ENCODE data around the gene FAM32A.

FAM32A gene

DNA sequence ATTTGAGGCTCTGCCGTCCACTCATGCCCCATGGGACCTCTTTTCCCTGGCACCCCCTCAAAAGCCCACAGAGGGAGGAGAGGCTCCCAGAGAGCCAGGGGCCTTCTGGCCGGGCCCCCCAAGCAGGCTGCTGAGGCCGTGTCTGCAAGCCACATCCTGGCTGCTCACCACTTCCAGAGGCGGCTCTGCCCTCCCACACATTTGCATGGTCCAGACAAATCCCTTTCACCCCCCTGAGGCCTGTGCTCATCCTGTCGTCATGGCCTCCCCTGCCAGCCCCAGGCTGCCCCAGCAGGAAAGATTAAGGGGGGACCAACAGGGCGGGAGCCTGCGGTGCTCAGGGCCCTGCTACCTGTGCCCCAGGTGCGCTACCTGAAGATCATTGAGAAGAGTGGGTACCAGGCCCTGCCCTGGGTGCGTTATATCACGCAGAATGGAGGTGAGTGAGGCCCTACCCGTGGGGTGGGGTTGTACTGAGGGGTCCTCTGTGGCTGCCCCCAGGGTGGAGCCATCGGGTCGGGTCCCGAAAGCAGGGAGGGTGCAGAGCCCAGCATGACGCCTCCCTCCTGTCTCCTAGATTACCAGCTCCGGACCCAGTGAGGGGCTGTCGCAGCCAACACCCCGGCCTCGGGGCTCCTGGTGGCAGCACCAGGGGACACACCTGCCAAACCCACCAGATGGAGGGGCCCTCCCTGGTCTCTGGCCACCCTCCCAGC lies 48.8 kb downstream of the FAM32A start:
- H3K4me3 ChIP-seq (ENCODE audit: control insufficient read depth, low read depth, low read length), result no peak overlapping the region
- TF ChIP-seq, protein P1, sequence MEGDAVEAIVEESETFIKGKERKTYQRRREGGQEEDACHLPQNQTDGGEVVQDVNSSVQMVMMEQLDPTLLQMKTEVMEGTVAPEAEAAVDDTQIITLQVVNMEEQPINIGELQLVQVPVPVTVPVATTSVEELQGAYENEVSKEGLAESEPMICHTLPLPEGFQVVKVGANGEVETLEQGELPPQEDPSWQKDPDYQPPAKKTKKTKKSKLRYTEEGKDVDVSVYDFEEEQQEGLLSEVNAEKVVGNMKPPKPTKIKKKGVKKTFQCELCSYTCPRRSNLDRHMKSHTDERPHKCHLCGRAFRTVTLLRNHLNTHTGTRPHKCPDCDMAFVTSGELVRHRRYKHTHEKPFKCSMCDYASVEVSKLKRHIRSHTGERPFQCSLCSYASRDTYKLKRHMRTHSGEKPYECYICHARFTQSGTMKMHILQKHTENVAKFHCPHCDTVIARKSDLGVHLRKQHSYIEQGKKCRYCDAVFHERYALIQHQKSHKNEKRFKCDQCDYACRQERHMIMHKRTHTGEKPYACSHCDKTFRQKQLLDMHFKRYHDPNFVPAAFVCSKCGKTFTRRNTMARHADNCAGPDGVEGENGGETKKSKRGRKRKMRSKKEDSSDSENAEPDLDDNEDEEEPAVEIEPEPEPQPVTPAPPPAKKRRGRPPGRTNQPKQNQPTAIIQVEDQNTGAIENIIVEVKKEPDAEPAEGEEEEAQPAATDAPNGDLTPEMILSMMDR (conservative IDR thresholded peaks at IDR 0.05; ENCODE audit: control insufficient read depth, insufficient read depth, low read depth, low read length), result no peak
- peak; percentile 16 for DNase-seq (ENCODE audit: low read depth)

DNA sequence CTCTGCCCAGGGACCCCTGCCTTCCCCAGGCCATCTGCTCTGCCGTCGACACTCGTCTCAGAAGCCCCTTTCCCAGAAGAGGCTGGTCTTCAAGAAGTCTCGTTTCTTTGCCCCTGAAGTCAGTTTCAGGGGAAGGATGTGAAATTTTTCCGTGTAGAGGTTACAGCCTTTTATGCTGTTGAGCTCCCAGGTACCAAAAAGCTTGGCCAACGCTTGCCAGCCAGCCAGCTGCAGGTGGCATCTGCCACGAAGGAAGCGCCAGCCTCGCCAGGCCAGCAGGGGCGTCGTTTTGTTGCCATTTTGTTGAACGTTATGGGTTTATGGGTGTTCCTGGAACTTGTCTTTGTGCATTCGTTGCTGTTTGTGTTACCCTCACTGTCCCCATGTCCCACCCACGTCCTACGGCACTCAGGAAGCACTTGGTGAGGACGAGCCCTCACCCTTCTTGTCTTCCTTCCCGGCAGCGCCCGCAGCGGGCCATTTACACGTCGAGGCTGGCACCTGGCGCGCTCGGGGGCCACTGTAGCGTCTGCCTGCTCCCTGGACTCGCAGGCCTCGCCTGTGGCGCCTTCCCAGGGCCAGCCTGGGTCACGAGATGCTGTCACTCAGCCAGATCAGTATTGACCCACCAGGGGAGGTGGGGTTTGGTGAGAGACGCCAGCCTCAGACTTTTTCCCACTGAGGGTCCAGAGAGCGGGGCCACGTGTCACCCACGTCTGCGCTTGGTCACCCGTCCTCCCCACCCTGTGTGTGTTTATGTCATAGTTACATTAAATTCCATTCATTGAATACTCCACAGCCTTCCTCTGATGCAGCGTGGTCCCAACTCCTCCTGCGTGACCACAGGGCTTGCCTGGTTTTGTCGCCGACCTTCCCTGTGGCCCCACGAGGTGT lies 49.6 kb downstream of the FAM32A start:
- DNase-seq (ENCODE audit: low read depth), result no peak
- no peak overlapping the region for H3K4me3 ChIP-seq (ENCODE audit: control insufficient read depth, low read depth, low read length)
- TF ChIP-seq, protein P1 (conservative IDR thresholded peaks at IDR 0.05; ENCODE audit: control insufficient read depth, insufficient read depth, low read depth, low read length), result no peak

DNA sequence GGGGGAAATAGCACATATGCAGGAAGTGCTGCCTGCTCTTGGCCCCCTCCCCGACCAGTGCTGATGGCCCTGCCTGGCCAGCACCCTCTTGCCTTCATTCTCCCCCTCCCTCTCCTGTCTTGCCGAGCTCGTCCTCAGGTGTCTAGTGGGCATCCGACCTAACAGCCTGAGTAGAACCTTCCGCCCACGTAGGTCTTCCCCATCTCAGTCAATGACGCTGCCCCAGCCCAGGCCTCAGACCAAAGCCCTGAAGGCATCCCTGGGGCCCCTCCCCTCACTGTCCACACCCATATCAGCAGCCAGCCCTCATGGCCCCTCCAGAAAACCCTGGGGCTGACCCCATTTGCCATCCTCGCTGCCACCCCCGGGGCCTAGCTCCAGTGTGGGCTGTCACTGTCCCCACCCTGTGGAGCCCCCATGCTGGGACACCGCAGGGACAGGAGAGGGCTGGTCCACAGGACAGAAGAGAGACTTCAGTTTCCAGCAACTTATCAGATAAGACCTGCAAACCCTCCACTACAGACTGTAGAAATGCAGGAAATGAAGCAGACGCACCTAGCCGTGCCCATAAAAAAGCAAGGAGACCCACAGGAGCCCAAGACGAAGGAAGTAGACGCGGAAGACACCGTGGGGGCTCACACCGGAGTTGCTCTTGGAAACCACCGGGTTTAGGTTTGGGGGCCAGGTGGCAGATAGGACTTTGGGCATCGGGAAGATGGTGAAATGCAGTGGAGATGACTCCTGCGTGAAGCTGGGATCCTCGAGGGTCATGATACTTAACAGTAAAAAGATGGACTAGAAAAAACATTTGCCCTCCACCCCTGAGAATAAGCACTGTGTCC lies 50.8 kb downstream of the FAM32A start:
- TF ChIP-seq, protein P1 (conservative IDR thresholded peaks at IDR 0.05; ENCODE audit: control insufficient read depth, insufficient read depth, low read depth, low read length), result no peak
- no peak for DNase-seq (ENCODE audit: low read depth)
- no peak overlapping the region for H3K4me3 ChIP-seq (ENCODE audit: control insufficient read depth, low read depth, low read length)
